AG08395 (cell line): ENCODE data around the gene ZFYVE27.
"Not testable (repeated sequence)": the region's sequence is repeated elsewhere in the genome, so short reads cannot be mapped to it uniquely, and the experiment has no call there.

Experiments used
- DNase-seq: peaks from one replicate; pipeline ENCODE4 v3.0.0; 2012; ENCODE audit warnings: mixed read lengths, low spot score

Gene ZFYVE27

GRCh38 chr10:97736902-97737769, at the start of gene ZFYVE27:
ZFYVE27 (plus strand) TSS chr10:97737128; CDS start chr10:97738478, 1,350 bp downstream.
- peak; percentile 100 for DNase-seq

GRCh38 chr10:97687785-97688781, 48.8 kb upstream of the ZFYVE27 start:
- peak; percentile 12 for DNase-seq

- peak; percentile 90 for DNase-seq
Observed at GRCh38 chr10:97689559-97690020, 47.3 kb upstream of the ZFYVE27 start.

GRCh38 chr10:97690133-97690532, 46.8 kb upstream of the ZFYVE27 start:
- no peak for DNase-seq

GRCh38 chr10:97698072-97698655, 38.8 kb upstream of the ZFYVE27 start:
- DNase-seq = not testable (repeated sequence)

- DNase-seq = peak; percentile 89
Observed at GRCh38 chr10:97701438-97702069, 35.4 kb upstream of the ZFYVE27 start.

- no peak for DNase-seq
Observed at GRCh38 chr10:97703398-97704067, 33.4 kb upstream of the ZFYVE27 start.

- no peak for DNase-seq
Observed at GRCh38 chr10:97704341-97704740, 32.6 kb upstream of the ZFYVE27 start.

- no peak for DNase-seq
Observed at GRCh38 chr10:97705006-97705670, 31.8 kb upstream of the ZFYVE27 start.

GRCh38 chr10:97707134-97707861, 29.6 kb upstream of the ZFYVE27 start:
- DNase-seq = no peak

GRCh38 chr10:97708167-97708566, 28.8 kb upstream of the ZFYVE27 start:
- DNase-seq = no peak

GRCh38 chr10:97708976-97709946, 27.7 kb upstream of the ZFYVE27 start:
- DNase-seq = peak; percentile 83

- no peak for DNase-seq
Observed at GRCh38 chr10:97711640-97712572, 25.0 kb upstream of the ZFYVE27 start.

- peak; percentile 86 for DNase-seq
Observed at GRCh38 chr10:97713339-97713825, 23.5 kb upstream of the ZFYVE27 start, which contains the start of gene MARVELD1. MARVELD1 (plus strand) TSS chr10:97713730; CDS start chr10:97713877, 147 bp downstream.

GRCh38 chr10:97713826-97714400, 23.0 kb upstream of the ZFYVE27 start:
- peak; percentile 60 for DNase-seq

GRCh38 chr10:97714401-97715258, 22.3 kb upstream of the ZFYVE27 start:
- DNase-seq = peak; percentile 86
